ENCODE data around the gene FAM193B. TPM values are rescaled to one million over a fixed set of nuclear protein-coding genes. Genes with fewer than 3 reads are reported as not detected.

FAM193B gene
- total RNA-seq, 2 donors from 2014 or later, result 79.6 to 105 TPM

DNA sequence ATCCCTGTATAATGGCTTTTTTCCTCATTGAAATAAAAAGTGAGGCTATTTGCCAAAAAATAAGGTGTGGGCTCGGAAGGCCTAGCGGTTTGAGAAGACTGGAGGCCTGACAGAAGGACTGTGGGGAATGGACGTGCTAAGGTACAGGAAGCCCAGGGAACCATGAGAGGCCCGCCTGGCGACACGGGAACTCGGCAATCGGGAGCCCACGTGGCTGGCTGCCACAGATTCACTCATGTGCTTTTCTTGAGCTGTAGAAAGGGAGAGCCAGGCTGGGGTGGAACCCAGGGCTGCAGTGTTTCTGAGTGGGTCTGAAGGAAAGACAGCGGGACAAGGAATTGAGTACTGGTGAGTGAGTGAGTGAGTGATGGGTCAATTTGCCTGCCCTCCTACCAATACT, 25.7 kb downstream of the FAM193B start:
- H3K36me3 Mint-ChIP-seq (ENCODE audit: insufficient read depth in 2 of 2), result peaks cover 2 to 3% of the 10 kb centered on the region in 2 donors
- H3K27ac Mint-ChIP-seq, result no peak overlapping the region
- no peaks in the 10 kb centered on the region for H3K4me1 Mint-ChIP-seq (ENCODE audit: low read depth)
- DNase-seq (no peak), ATAC-seq (replicated peaks in 1 of 2) (no peak)
- no peaks in the 10 kb centered on the region for H3K9me3 Mint-ChIP-seq
- H3K27me3 Mint-ChIP-seq (ENCODE audit: low read depth), result no peaks in the 10 kb centered on the region
- no peak overlapping the region for H3K4me3 Mint-ChIP-seq

DNA sequence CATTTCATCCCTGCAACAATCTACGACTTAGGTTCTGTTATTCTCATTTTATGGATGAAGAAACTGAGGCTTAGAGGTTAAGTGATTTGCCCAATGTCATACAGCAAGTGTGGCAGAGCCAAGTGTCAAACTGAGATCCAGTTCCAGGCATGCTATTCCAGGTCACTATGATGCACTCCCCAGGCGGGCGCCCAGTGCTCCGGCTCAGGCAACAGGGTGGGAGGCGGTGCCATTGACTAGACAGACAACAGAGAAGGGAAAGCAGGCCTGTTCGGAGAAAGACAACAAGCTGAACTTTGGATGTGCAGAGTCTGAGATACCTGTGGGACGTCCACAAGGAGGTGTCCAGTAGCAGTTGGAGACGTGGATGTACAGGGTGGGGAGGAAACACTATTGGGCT, 26.8 kb downstream of the FAM193B start:
- Mint-ChIP-seq H3K36me3 (ENCODE audit: insufficient read depth in 2 of 2) (peaks cover 2 to 6% of the 10 kb centered on the region in 2 donors), H3K4me3 (no peak overlapping the region), H3K27ac (no peak overlapping the region), H3K27me3 (ENCODE audit: low read depth) (no peaks in the 10 kb centered on the region), H3K9me3 (no peaks in the 10 kb centered on the region), H3K4me1 (ENCODE audit: low read depth) (no peaks in the 10 kb centered on the region)
- DNase-seq (no peak), ATAC-seq (replicated peaks in 1 of 2) (no peak)

DNA sequence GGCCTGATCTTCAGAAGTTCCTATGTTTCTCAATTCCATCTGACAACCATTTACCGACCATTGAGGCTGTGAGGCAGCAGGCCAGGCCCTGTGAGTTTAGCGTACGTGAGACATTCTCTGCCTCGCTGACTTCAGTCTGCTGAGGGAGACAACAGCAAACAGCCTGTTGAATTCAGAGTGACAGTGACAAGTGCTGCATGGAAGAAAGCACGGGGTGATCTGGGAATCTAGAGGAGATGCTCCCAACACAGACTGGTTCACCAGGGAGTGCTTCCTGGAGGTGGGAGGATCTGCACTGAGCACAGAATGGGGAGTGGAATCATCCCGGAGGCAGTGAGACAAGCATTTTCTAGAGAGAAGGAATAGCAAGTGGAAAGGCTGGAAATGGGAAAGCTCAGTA, 27.6 kb downstream of the FAM193B start:
- H3K27ac Mint-ChIP-seq, result no peak overlapping the region
- H3K9me3 Mint-ChIP-seq, result no peaks in the 10 kb centered on the region
- H3K36me3 Mint-ChIP-seq (ENCODE audit: insufficient read depth in 2 of 2), result peaks cover 0 to 6% of the 10 kb centered on the region in 2 donors
- no peaks in the 10 kb centered on the region for H3K27me3 Mint-ChIP-seq (ENCODE audit: low read depth)
- no peak overlapping the region for H3K4me3 Mint-ChIP-seq
- ATAC-seq (replicated peaks in 1 of 2), result no peak
- no peak for DNase-seq
- H3K4me1 Mint-ChIP-seq (ENCODE audit: low read depth), result no peaks in the 10 kb centered on the region

DNA sequence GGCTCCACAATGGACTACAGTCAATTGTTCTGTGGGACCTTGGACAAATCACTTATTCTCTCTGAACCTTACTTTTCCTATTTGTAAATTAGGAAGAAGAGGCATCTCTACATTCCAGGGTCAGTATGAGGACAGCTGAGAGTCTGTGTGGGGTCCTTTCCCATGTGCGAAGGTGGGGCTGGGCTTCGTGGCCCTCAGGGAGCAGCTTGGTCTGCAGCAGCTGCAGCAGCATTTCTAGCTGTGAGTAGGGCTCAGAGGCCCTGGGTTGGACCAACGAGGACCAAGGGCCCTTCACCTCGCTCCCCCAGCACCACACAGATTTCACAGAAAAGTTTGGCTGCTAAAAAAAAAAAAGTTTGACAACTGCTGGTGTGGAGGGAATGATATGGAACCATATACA, 28.2 kb downstream of the FAM193B start:
- Mint-ChIP-seq H3K9me3 (no peaks in the 10 kb centered on the region), H3K4me1 (ENCODE audit: low read depth) (peaks cover 5% of the 10 kb centered on the region), H3K27ac (no peak overlapping the region), H3K4me3 (no peak overlapping the region), H3K36me3 (ENCODE audit: insufficient read depth in 2 of 2) (peaks cover 0 to 6% of the 10 kb centered on the region in 2 donors), H3K27me3 (ENCODE audit: low read depth) (no peaks in the 10 kb centered on the region)
- ATAC-seq (replicated peaks in 1 of 2) (no peak), DNase-seq (no peak)

DNA sequence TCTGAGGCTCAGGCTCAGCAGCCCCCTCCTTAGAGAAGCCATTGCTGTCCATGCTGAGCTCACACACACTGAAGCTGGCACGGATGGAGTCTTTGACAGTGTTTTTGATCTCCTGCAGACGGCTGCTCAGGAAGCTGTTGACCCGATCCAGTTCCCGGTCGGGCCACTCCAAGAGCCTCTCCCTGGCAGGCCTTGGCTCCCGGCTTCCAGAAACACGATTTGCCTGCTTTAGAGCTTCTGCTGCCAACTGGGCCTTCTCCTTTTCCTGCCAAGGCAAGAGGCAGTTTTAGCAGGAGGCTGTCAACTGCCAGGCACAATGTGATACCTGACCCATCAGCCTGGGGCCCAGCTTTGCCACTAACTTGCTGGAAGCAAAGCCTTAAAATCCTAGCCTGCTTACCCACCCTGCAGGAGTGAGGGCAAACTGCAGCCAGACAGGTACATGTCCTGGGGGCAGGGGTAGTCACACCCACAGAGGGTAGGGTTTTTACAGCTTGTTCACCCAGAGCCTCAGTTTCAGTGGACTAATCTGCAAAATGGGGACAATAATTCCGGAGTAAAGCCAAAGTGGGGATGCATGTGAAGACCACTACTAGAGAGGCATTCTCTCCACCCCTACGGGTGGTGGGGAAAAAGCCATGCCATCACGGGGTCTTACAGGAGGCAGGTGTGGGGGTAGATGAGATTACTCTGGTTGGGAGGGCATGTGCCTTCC, 29.3 kb downstream of the FAM193B start:
- Mint-ChIP-seq H3K9me3 (no peaks in the 10 kb centered on the region), H3K4me3 (no peak overlapping the region), H3K27me3 (ENCODE audit: low read depth) (no peaks in the 10 kb centered on the region), H3K27ac (no peak overlapping the region), H3K36me3 (ENCODE audit: insufficient read depth in 2 of 2) (peaks cover 0 to 3% of the 10 kb centered on the region in 2 donors), H3K4me1 (ENCODE audit: low read depth) (peaks cover 16% of the 10 kb centered on the region)
- ATAC-seq (replicated peaks in 1 of 2) (no peak), DNase-seq (no peak)

DNA sequence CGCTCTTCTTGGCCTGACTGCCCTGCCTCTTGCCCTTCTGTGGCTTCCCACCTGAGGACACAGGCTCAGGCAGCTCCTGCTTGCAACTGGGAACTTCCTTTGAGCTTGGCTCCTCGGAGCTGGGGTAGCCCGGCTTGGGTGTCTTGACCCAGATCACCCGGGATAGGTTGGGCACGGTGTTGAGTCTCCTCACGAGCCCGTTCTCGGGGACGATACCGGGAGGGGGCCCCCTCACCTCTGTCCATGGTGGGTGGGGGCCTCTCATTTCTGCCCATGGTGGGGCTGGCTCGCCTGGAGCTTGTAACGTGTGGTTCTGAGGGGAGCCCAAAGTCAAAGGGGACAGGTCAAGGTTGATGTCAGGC, 29.8 kb downstream of the FAM193B start:
- Mint-ChIP-seq H3K9me3 (no peaks in the 10 kb centered on the region), H3K4me1 (ENCODE audit: low read depth) (peaks cover 22% of the 10 kb centered on the region), H3K27ac (no peak overlapping the region), H3K27me3 (ENCODE audit: low read depth) (no peaks in the 10 kb centered on the region), H3K36me3 (ENCODE audit: insufficient read depth in 2 of 2) (peaks cover 0 to 3% of the 10 kb centered on the region in 2 donors), H3K4me3 (no peak overlapping the region)
- ATAC-seq (replicated peaks in 1 of 2) (no peak), DNase-seq (no peak)

DNA sequence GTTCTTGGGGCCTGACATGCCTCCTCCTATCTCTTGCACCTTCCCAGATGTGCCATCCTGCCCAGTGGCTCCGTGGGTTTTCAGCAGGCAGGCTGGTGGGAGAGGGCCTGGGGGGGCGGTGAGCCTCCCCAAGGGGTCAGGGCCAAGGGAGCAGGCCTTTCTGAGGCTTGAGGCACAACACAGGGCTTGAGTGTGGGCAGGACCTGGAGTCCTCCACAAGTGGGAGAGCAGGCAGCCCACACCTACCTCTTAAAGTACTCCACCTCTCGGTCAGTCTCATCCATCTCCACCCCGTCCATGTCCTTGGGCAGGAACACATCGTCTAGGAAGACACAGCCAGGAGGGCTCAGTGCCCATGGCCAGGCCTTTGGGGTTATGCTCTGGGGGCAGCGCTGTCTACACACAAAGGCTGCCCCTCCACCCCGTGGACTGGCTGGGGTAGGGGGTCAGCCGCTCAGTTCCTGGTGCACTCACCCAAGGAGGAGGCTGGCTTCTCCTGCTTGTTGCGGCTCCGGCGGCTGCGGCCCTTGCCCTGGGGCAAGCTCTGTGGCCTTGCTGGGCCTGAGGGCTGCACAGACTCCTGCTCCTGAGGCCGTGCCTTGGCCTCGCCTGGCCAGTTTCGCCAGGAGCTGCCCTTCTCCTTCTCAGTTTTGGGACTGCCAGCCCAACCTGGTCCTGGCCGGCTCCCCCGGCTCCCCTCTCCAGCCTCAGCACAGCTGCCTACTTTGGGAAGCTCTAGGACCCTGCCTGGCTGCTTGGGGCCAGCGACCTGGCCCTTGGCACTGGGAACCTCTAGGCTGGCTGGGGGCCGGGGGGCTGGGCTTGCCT, 30.4 kb downstream of the FAM193B start:
- no peak overlapping the region for H3K27ac Mint-ChIP-seq

DNA sequence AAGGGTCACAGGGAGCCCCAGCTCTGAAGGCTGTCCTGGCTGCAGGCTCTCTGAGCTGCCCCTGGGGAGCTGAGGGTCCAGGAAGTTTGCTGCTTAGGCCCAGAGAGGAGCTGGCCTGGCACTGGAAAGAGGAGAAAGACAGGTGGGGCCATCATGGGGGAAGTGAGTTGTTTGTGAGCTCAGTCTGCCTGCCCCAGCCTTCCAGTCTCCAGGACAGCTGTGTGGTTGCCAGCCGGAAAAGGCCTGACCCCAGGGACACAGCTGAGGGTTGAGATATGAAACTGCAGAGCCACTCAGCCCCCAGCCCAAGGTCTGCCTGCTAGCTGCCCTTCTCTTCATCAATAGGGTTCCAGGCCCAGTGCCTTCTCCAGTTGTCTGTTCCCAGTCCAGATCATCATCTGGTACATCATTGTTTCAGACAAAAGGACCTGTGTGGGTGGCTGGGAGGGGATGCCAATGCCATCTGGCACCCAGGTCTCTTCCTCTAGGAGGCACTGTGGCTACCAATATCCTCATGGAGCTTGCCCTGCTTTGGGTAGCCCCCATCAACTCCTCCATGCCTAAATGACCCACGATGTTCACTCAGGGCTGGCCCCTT, 33.3 kb downstream of the FAM193B start:
- no peak overlapping the region for H3K4me3 Mint-ChIP-seq
- no peak for ATAC-seq (replicated peaks in 1 of 2)

More for the DNA sequence above, 30.4 kb downstream of the FAM193B start:
- no peaks in the 10 kb centered on the region for H3K27me3 Mint-ChIP-seq (ENCODE audit: low read depth)
- no peak overlapping the region for H3K4me3 Mint-ChIP-seq
- ATAC-seq (replicated peaks in 1 of 2) (no peak), DNase-seq (no peak)
- peaks cover 28% of the 10 kb centered on the region for H3K4me1 Mint-ChIP-seq (ENCODE audit: low read depth)
- H3K36me3 Mint-ChIP-seq (ENCODE audit: insufficient read depth in 2 of 2), result peaks cover 0 to 3% of the 10 kb centered on the region in 2 donors
- H3K9me3 Mint-ChIP-seq, result no peaks in the 10 kb centered on the region

DNA sequence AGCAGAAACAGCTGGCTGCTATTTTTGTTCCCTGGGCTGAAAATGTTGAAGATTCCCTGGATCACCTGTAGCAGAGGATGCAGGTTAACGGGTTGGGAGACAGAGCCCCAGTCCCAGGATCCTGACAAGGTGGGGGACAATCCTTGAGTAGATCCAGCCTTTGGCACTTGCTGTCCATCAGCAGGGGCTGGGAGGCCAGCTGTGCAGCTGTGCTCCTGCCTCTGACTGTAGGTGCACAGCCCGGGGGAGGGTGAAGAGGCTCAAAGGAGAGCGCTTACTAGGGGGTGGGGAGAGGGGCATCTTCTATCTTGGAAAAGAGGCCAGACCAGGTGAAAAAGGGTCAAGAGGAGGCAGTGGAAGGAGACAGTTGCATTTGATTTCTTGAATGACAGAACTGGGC, 34.1 kb downstream of the FAM193B start:
- H3K36me3 Mint-ChIP-seq (ENCODE audit: insufficient read depth in 2 of 2), result peaks cover 6 to 14% of the 10 kb centered on the region in 2 donors

More for the DNA sequence above, 33.3 kb downstream of the FAM193B start:
- peaks cover 45% of the 10 kb centered on the region for H3K4me1 Mint-ChIP-seq (ENCODE audit: low read depth)
- peaks cover 5 to 12% of the 10 kb centered on the region in 2 donors for H3K36me3 Mint-ChIP-seq (ENCODE audit: insufficient read depth in 2 of 2)
- no peak for DNase-seq
- H3K27ac Mint-ChIP-seq, result peak overlapping the region; percentile 55
- H3K27me3 Mint-ChIP-seq (ENCODE audit: low read depth), result no peaks in the 10 kb centered on the region
- no peaks in the 10 kb centered on the region for H3K9me3 Mint-ChIP-seq

DNA sequence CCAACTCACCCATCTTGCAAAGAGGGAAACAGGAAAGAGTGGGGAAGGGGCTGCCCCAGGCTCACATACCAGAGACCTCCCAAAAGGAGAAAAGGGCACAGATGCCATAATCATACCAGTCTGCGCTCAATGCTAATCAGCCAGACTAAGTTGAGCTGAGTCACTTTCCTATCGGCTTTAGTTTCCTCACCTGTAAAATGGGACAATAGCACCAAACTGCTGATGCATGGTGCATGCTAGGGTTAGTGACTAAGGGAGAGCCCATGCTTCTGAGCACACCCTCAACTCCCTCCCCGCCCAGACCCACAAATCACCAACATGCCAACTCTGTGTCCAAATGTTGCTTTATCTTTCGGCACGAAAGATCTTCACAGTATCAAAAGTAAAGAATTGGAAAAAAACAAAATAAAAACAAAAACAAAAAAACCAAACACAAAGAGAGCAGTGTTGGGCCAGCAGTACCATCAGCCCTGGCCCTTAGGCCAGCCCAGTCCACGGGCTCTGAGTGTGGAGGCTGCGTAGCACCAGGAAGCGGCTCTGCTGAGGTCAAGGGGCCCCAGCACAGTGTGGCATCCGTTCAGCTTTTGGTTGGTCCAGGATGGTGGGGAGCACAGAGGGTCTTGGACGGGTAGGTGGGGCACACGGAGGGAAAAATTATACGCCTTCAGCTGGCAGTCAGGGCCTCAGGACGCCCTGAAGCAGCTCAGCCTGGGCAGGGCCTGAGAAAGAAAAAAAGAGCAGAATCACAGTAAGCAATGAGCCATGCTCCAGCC, 34.7 kb downstream of the FAM193B start:
- H3K4me1 Mint-ChIP-seq (ENCODE audit: low read depth), result peaks cover 58% of the 10 kb centered on the region
- H3K9me3 Mint-ChIP-seq, result no peaks in the 10 kb centered on the region
- peak overlapping the region; percentile 63 for H3K27ac Mint-ChIP-seq
- no peak for DNase-seq
- peak overlapping the region; percentile 24 to 38 for H3K4me3 Mint-ChIP-seq
- H3K36me3 Mint-ChIP-seq (ENCODE audit: insufficient read depth in 2 of 2), result peaks cover 6 to 16% of the 10 kb centered on the region in 2 donors
- no peaks in the 10 kb centered on the region for H3K27me3 Mint-ChIP-seq (ENCODE audit: low read depth)
- ATAC-seq (replicated peaks in 1 of 2), result no peak

More for the DNA sequence above, 34.1 kb downstream of the FAM193B start:
- ATAC-seq (replicated peaks in 1 of 2) (no peak), DNase-seq (no peak)
- H3K4me1 Mint-ChIP-seq (ENCODE audit: low read depth), result peaks cover 52% of the 10 kb centered on the region
- H3K27ac Mint-ChIP-seq, result peak overlapping the region; percentile 39
- H3K27me3 Mint-ChIP-seq (ENCODE audit: low read depth), result no peaks in the 10 kb centered on the region
- H3K4me3 Mint-ChIP-seq, result no peak overlapping the region
- no peaks in the 10 kb centered on the region for H3K9me3 Mint-ChIP-seq

DNA sequence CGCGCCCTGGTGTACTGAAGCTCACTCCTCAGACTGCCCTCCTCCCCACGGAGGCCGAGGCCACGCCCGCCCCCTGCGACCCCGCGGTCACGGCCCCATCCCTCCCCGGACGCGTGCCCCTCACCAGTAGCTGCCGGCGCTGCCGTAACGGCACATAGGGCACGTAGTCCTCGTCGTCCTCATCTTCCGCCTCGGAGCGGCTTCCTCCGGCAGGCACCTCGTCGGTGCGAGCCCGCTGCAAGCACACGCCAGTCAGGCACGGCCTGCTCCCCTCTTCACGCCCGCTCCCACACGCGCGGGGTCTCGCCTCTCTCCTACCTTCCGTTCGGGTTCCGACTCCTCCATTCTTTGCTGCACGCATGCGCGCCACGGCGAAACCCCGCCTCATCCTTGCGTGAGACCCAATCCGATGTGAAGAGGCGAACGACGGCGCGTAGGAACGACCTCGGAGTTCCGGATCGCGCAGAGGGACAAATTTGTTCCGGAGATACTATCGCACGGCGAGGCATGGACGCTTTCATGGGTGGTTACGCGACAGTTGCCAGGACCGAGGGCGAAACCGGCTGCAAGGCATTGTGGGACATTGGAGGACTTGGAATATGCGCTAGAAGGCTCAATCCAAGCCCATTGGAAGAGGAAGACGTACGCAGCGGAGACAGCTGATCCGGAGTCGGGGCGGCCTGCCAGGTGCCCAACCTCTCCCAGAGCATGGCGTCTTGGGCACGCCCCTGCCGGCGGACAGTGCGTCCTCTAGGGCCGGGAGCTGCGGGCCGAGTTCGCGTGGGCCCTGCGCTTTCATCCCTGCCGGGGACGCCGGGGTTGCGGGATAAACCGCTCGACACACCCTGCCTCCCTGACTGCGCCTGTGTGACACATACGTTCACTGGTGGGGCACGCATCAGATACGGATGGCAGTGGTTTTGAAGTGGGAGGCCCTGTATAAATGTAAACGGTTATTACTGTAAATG, 37.5 kb downstream of the FAM193B start, which contains the start of gene DDX41:
Gene DDX41 (minus strand): TSS at position 361 of the 968 bp plus-strand sequence. CDS start 16 bp downstream, at position 345.
- H3K36me3 Mint-ChIP-seq (ENCODE audit: insufficient read depth in 2 of 2), result peaks cover 7 to 24% of the 10 kb centered on the region in 2 donors
- peak; percentile 96 to 97 for DNase-seq
- ATAC-seq (replicated peaks in 1 of 2), result peak; percentile 89 to 90
- H3K4me3 Mint-ChIP-seq, result peak within 1 kb of the TSS; percentile 85 to 91
- H3K27ac Mint-ChIP-seq, result peak within 1 kb of the TSS; percentile 71
- H3K9me3 Mint-ChIP-seq, result no peaks in the 10 kb centered on the region
- peaks cover 63% of the 10 kb centered on the region for H3K4me1 Mint-ChIP-seq (ENCODE audit: low read depth)
- H3K27me3 Mint-ChIP-seq (ENCODE audit: low read depth), result no peaks in the 10 kb centered on the region

DNA sequence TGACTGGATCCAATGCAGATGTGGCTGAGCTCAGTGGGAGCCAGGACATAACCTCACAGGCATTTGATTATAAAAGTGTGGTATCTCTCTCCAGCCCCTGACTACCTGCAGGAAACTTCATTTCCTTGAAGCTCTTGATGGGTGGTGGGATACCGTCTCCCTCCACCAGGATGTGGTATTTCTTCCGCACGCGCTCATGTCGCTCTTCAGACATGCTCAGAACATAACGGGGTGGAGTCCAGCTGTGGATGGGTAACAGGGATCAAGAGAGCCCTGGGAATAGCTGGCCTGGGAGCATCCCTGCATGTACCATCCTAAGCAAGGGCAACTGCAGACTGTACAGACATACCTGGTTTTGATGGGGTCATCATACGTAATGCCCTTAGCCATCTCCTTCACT, 38.8 kb downstream of the FAM193B start:
- no peaks in the 10 kb centered on the region for H3K9me3 Mint-ChIP-seq
- H3K27me3 Mint-ChIP-seq (ENCODE audit: low read depth), result no peaks in the 10 kb centered on the region
- H3K4me3 Mint-ChIP-seq, result peak overlapping the region; percentile 85 to 91
- peaks cover 7 to 30% of the 10 kb centered on the region in 2 donors for H3K36me3 Mint-ChIP-seq (ENCODE audit: insufficient read depth in 2 of 2)
- H3K27ac Mint-ChIP-seq, result peak overlapping the region; percentile 74
- DNase-seq (no peak), ATAC-seq (replicated peaks in 1 of 2) (no peak)
- H3K4me1 Mint-ChIP-seq (ENCODE audit: low read depth), result peaks cover 51% of the 10 kb centered on the region
